Raji (cell line): ENCODE data around the gene PLCG1.

Source experiments
- POLR2A ChIP-seq: IDR thresholded peaks from 2 replicates; pipeline ENCODE4 v1.6.1; 2011; ENCODE audit warnings: low read depth, low read length, control low read depth; ENCODE audit not compliant: insufficient read depth

PLCG1 gene

GRCh38 chr20:41167481-41168253, 30.3 kb downstream of the PLCG1 start:
- TF ChIP-seq POLR2A = no peak

DNA sequence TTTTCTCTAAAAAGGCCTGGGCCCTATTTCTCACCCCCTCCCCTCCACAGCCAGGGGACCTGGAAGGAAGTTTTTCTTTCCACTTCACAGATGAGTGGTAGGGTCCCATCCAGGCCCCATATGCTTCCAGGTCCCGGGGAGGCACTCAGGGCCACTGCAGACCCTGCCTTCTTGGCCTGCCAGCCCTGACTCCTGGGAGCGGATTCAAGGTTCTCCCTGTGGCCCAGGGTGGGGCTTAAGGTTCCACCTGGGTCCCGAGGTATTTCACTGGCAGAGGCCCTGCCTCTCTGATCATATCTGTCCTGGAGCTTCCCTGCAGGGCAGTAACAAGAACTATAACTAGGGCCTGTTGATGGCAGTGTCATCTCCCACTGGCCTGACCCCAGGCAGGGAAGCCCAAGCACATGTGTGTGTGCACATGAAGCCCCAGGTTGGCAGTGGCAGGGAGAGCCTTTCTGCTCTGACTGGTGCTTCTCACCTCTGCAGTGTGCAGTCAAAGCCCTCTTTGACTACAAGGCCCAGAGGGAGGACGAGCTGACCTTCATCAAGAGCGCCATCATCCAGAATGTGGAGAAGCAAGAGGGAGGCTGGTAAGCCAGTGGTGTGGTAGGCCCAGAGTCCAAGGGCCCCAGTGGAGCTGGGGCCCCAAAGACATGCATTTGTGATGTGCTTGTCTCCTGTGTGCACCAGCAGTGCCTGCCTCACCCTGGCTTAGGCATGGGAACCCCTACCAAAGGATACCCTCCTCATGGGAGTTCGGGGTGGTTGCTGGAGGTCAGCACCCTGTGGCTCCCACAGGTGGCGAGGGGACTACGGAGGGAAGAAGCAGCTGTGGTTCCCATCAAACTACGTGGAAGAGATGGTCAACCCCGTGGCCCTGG, 31.2 kb downstream of the PLCG1 start:
- TF ChIP-seq POLR2A = no peak

- TF ChIP-seq POLR2A = no peak
Measured at GRCh38 chr20:41169162-41169690, 31.9 kb downstream of the PLCG1 start.

DNA sequence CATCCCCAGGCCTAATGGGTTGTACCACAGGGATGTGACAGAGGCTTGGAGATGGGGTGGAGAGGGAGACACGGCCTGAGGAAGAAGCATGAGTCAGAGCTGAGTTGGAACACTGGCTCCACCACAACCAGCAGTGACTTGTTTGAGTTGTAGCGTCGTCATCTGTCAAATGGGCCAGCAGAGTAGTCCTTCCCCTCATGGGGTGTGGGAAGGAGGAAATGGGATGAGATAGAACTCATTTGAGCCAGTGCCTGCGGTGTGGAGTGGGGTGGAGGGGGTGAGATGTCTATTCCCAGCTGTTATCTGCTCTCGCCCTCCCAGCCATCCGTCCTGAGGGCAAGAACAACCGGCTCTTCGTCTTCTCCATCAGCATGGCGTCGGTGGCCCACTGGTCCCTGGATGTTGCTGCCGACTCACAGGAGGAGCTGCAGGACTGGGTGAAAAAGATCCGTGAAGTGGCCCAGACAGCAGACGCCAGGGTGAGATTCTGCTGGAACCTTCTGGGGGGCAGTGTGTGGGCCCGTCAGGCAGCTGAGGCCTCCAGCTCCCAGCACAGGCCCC, 32.5 kb downstream of the PLCG1 start:
- TF ChIP-seq POLR2A = no peak

- no peak for TF ChIP-seq POLR2A
Measured at GRCh38 chr20:41170386-41171105, 33.2 kb downstream of the PLCG1 start.

- TF ChIP-seq POLR2A = no peak
Measured at GRCh38 chr20:41171736-41172295, 34.5 kb downstream of the PLCG1 start.

DNA sequence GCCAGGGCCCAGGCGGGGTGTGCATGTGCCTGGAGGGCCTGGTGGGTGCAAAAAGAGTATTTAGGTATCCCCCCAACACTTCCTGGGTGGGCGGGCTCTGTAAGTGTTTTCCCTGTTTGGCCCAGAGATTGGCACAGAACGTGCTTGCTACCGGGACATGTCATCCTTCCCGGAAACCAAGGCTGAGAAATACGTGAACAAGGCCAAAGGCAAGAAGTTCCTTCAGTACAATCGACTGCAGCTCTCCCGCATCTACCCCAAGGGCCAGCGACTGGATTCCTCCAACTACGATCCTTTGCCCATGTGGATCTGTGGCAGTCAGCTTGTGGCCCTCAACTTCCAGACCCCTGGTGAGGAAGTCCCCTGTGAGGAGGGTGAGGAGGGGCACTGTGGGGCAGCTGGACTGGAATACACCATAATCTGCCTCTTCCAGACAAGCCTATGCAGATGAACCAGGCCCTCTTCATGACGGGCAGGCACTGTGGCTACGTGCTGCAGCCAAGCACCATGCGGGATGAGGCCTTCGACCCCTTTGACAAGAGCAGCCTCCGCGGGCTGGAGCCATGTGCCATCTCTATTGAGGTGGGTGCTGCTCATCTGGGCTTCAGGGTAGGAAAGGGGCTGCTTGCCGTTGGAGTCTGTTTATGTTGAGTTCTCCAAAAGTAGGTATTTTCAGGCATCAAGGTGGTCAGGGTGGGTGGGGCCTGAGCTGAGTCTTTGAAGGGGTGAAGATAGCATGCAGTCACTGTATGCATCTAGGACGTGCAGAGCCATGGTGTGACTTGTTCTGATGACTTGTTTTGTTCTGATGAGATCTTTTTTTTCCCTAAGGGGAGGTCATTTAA, 35.2 kb downstream of the PLCG1 start:
- TF ChIP-seq POLR2A = no peak

GRCh38 chr20:41173161-41173721, 35.9 kb downstream of the PLCG1 start:
- no peak for TF ChIP-seq POLR2A

- no peak for TF ChIP-seq POLR2A
Measured at GRCh38 chr20:41173791-41174341, 36.5 kb downstream of the PLCG1 start.

- TF ChIP-seq POLR2A = no peak
Measured at GRCh38 chr20:41174373-41174772, 37.0 kb downstream of the PLCG1 start.

DNA sequence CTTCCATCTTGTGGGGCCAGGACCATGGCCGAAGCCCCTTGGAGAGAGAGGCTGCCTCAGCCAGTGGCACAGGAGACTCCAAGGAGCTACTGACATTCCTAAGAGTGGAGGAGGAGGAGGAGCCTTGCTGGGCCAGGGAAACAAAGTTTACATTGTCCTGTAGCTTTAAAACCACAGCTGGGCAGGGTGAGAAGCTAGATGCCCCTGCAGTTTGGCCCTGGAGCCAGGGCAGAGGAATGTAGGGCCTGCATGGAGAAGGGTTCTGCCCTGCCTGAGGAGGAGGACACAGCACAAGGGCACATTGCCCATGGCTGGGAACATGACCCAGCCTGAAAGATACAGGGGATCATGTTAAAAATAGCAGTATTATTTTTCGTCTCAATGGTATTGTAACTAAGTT, 37.4 kb downstream of the PLCG1 start:
- no peak for TF ChIP-seq POLR2A

DNA sequence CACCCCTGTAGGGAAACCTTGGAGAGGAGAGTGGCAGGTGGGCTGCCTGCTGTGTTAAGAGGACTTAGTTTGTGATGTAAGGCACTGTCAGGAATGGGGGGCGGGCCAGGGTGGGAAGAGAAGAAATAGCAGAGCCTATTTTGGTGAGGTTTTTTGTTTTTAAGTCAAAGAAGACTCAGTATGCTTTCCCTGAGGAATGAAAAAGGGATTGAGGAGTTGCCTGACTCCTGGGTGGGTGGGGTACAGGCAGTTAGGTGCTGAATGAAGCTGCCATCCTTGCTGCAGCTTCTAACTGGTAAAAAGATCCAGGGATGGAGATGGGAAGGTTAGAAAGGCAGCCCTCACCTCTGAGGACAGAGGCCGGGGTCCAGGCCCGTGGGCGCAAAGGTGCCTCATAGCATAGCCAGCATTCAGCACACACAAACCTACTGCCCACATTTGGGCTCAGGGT, 37.9 kb downstream of the PLCG1 start:
- no peak for TF ChIP-seq POLR2A

DNA sequence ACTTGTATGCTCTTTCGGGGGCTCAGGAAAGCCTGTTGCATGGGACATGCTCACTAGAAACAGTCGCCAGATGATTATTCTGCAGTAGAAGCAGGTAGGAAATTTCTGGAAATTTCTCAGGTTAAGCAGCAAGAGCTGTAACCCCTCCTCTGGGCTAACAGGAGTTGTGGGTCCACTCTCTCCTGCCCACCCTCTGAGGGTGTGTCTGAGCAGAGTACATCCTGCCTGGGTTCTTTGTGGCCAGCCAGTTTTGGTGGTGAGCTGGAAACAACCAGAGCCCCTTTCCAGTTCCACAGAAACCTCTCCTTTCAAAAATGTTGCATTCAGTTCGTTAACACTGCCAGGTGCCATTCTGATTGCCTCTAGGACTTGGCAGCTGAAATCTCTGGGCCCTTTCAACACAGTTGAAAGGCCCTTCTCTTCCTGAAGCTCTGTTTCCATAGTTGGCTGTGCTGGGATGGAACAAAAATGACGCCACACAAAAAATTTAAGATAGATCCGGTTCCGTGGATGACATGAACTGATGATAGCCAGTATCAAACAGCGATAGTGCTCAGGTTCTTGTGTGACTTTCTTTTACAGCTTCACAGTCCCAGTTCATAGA, 38.5 kb downstream of the PLCG1 start:
- TF ChIP-seq POLR2A = no peak
